Measurements from ENCODE around the gene LRPAP1.
"Not testable (repeated sequence)": the region's sequence is repeated elsewhere in the genome, so short reads cannot be mapped to it uniquely, and the experiment has no call there.

The LRPAP1 gene

GRCh38 chr4:3560465-3560864, 28.2 kb upstream of the LRPAP1 start:
- not testable (repeated sequence) for DNase-seq

- DNase-seq: not testable (repeated sequence)
Observed at GRCh38 chr4:3559381-3560290, 27.4 kb upstream of the LRPAP1 start.

GRCh38 chr4:3558514-3558836, 26.3 kb upstream of the LRPAP1 start:
- not testable (repeated sequence) for DNase-seq

- DNase-seq: not testable (repeated sequence)
Observed at GRCh38 chr4:3557676-3558513, 25.7 kb upstream of the LRPAP1 start.

- DNase-seq: not testable (repeated sequence)
Observed at GRCh38 chr4:3557088-3557492, 24.9 kb upstream of the LRPAP1 start.

- DNase-seq: not testable (repeated sequence)
Observed at GRCh38 chr4:3556244-3556867, 24.1 kb upstream of the LRPAP1 start.

- not testable (repeated sequence) for DNase-seq
Observed at GRCh38 chr4:3555459-3556070, 23.3 kb upstream of the LRPAP1 start.

- DNase-seq: not testable (repeated sequence)
Observed at GRCh38 chr4:3551366-3551765, 19.1 kb upstream of the LRPAP1 start.

- not testable (repeated sequence) for DNase-seq
Observed at GRCh38 chr4:3550792-3551325, 18.6 kb upstream of the LRPAP1 start.

GRCh38 chr4:3550041-3550440, 17.8 kb upstream of the LRPAP1 start:
- not testable (repeated sequence) for DNase-seq

GRCh38 chr4:3549694-3550001, 17.4 kb upstream of the LRPAP1 start:
- DNase-seq: not testable (repeated sequence)

GRCh38 chr4:3548991-3549693, 16.9 kb upstream of the LRPAP1 start:
- not testable (repeated sequence) for DNase-seq

GRCh38 chr4:3546721-3547120, 14.5 kb upstream of the LRPAP1 start:
- DNase-seq: not testable (repeated sequence)

GRCh38 chr4:3545351-3545750, 13.1 kb upstream of the LRPAP1 start:
- DNase-seq: not testable (repeated sequence)

GRCh38 chr4:3544259-3545025, 12.2 kb upstream of the LRPAP1 start:
- not testable (repeated sequence) for DNase-seq

- DNase-seq: not testable (repeated sequence)
Observed at GRCh38 chr4:3543415-3543814, 11.2 kb upstream of the LRPAP1 start.

GRCh38 chr4:3538906-3539305, 6.7 kb upstream of the LRPAP1 start:
- DNase-seq: not testable (repeated sequence)

GRCh38 chr4:3535812-3536211, 3.6 kb upstream of the LRPAP1 start:
- DNase-seq: not testable (repeated sequence)

- DNase-seq: no peak
Observed at GRCh38 chr4:3533423-3533820, 1.2 kb upstream of the LRPAP1 start.

GRCh38 chr4:3532751-3533422, 665 bp upstream of the LRPAP1 start:
- DNase-seq: no peak

All from NCI-H524 treated with DMSO at 0.1 percent for 48 hours (cell line).